Measurements from ENCODE around the gene VEPH1. TPM values are rescaled to one million over a fixed set of nuclear protein-coding genes. Genes with fewer than 3 reads are reported as not detected.

VEPH1 gene
- total RNA-seq, 1 experiment from 2014 or later, result 42.3 TPM

DNA sequence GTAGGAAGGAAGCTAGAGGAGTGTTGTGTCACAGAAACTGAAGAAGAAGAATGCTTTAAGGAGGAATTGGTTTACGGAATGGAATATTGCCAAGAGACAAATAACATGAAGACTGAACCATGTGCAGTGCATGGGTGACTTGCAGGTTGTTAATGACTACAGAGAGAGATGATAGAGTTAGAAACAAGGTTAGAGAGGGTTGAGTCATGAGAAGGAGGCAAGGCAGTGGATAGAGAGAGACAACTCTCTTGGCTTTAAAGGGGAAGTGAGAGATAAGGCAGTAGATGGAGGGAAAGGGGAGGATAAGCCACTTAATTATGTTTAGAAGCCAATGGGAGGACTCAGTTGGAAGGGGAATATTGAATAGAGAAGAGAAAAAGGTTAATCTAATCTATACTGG lies 224.0 kb downstream of the VEPH1 start:
- in situ Hi-C loops (cut with HindIII; ENCODE audit: low pct_unique_long_range_greater_than_20kb, low sequenced_read_pairs), result no loop called here
- no peak for DNase-seq (ENCODE audit: low read depth, low spot score)

DNA sequence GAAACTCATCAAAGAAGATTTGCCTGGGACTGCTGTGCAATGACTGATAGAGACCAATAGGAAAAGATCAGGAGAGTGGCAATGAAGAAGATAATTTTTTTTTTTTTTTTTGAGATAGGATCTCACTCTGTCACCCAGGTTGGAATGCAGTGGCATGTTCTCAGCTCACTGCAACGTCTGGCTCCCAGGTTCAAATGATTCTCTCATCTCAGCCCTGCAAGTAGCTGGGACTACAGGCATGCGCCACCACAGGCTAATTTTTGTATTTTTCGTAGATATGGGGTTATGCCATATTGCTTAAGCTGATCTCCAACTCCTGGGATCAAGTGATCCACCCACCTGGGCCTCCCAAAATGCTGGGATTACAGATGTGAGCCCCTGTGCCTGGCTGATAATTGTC lies 226.4 kb downstream of the VEPH1 start:
- in situ Hi-C loops (cut with HindIII; ENCODE audit: low pct_unique_long_range_greater_than_20kb, low sequenced_read_pairs), result no loop called here

DNA sequence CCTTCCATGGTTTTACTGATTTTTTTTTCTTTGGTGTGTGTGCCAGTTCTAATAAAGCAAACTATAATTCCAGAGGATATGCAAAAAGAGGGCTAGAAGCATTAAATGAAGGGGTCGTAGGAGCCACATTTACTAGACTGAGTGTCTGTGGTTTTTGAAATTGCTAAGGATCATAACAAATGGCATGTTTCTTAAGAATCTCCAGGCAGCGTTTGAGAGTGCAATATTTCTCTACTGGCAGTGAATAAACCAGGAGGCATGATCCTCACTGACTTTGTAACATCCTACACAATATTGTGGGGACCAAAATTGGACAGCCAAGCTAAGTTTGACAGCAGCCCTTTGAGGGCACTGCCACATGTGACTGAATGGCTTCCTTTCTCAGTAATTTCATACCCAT lies 227.4 kb downstream of the VEPH1 start:
- in situ Hi-C loops (cut with HindIII; ENCODE audit: low pct_unique_long_range_greater_than_20kb, low sequenced_read_pairs), result no loop called here
- no peak for DNase-seq (ENCODE audit: low read depth, low spot score)

More for the DNA sequence above, 226.4 kb downstream of the VEPH1 start:
- DNase-seq (ENCODE audit: low read depth, low spot score), result no peak

DNA sequence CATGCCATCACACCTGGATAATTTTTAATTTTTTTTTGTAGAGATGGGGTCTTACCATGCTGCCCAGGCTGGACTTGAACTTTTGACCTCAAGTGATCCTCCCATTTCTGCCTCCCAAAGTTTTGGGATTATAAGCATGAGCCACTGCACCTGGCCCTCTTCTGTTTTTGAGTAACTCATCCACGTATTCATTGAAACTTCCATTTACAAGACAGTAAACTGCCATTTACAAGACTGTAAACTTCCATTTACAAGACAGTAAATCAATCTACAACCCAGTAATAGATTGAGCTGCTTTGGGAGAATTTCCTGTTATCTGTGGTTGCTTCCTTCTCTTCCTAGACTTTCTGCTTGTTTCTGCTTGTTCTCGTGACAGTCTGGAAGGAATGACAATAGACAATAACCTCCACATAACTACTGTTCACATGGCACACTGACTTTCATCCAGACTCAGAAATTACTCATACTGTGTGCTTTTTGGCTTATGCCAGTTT lies 228.5 kb downstream of the VEPH1 start:
- in situ Hi-C loops (cut with HindIII; ENCODE audit: low pct_unique_long_range_greater_than_20kb, low sequenced_read_pairs), result no loop called here
- peak; percentile 92 for DNase-seq (ENCODE audit: low read depth, low spot score)

DNA sequence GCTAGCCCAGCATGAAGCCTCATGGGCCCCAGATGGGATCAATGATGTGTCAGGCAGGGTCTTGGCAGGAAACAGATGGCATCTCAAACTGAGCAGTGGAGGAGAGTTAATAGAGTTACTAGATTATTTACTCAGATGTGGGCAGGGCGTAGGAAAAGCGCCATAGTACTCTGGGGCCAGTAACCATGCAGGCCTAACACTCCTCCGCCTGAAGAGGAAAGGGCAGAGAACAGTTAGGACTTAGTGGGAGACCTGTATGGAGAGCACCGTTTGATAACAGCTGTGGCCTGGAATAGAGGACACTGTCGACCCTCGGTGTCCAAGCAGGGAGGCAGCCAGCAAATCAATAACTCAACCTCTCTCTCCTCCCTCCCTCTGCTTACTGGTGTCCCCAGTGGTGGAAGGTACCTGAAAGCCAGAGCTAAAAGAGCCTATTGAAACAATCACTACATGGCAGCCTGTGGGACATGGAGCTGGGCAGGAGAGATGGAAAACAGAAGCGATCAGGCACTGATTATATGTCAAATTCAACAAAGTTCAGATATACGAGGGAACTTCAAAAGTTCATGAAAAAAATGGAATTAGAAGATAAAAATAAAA lies 231.8 kb downstream of the VEPH1 start:
- in situ Hi-C loops (cut with HindIII; ENCODE audit: low pct_unique_long_range_greater_than_20kb, low sequenced_read_pairs), result no loop called here

DNA sequence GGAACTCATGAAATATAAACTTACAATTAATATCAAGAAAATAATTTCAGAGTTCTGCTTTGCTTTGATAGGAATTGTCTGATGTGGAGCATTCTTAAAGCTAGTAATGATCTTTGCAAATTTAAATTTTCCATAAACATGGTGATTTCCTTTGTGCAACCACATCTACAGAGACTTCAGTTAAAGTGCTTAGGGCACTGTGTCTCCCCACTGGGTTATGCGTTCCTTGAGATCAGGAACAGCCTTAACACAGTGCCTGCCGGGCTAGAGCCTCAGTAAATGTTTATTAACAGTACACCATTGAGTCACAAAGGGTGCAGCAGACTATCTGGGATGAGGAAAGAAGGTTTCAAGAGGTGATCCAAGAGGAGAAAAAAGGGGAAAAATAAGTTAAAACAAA lies 235.2 kb downstream of the VEPH1 start:
- no peak for DNase-seq (ENCODE audit: low read depth, low spot score)
- in situ Hi-C loops (cut with HindIII; ENCODE audit: low pct_unique_long_range_greater_than_20kb, low sequenced_read_pairs), result no loop called here

More for the DNA sequence above, 231.8 kb downstream of the VEPH1 start:
- DNase-seq (ENCODE audit: low read depth, low spot score), result no peak

DNA sequence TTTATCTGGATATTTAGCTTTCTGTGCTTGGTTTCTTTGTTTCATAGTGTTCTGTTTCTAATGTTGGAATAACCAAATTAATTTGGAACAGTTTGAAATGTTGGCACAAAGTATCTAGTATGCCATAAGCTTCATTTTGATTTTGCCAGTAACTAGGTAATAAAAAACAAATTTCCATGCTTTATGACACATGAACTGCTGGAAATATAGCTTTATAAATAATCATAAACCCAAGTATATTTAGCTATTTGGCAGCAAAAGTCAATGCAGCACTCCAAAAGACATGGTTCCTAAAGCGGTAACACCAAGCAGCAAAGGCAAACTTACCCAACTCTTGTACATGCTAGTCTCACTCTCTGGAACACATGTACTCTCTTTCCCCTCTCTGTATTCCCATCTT lies 237.3 kb downstream of the VEPH1 start:
- in situ Hi-C loops (cut with HindIII; ENCODE audit: low pct_unique_long_range_greater_than_20kb, low sequenced_read_pairs), result no loop called here
- no peak for DNase-seq (ENCODE audit: low read depth, low spot score)

DNA sequence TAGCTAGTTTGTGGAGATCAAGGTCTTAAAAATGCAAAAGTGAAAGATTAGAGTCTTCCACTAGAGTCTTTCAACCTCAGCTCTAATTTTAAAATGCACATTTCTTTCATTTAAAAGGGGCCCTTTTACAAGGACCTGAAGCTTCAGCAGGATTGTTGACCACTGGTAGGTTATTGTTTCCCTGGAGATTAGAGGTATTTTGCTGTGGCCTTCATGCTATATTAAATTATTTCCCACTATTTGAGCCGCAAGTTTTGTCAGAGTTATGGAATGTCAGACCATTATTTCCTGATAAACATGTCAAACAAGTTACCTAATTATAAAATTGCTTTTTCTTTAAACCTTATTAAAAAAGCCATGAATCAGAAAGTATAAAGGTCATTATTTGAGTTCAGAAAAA lies 240.2 kb downstream of the VEPH1 start:
- DNase-seq (ENCODE audit: low read depth, low spot score), result no peak
- in situ Hi-C loops (cut with HindIII; ENCODE audit: low pct_unique_long_range_greater_than_20kb, low sequenced_read_pairs), result no loop called here

DNA sequence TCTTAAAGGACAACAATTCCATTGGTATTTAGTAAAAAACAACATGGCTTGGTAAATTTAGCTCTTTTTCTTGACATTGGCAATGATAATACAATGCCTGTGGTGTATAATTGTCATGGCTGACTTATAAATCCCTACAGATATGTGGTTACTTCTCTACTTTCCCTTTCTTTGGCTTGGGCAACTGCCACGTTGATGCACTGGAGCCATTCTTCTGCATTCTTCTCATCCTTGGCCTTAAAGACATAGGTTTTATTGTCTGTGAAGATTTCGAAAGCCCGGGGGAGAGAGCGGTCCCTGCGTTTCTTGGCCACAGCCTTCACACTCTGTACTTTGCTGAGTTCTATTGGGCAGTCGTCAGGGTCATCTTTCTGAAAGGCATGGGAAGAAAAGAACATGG lies 242.2 kb downstream of the VEPH1 start:
- DNase-seq (ENCODE audit: low read depth, low spot score), result peak; percentile 78
- in situ Hi-C loops (cut with HindIII; ENCODE audit: low pct_unique_long_range_greater_than_20kb, low sequenced_read_pairs), result no loop called here

DNA sequence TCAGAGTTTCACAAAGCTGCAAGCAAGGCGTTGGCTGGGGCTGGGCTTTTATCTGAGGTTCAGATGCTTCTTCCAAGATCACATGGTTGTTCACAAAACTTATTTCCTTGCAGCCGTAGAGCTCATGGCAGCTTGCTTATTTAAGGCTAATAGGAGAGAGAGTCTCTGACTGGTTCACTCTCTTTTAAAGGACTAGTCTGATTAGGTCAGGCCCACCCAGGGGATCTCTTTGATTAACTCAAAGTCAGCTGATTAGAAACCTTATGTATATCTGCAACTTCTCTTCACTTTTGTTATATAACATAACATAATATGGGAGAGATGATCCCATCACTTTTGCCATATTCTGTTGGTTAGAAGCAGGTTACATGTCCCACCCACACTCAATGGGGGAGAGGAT lies 243.4 kb downstream of the VEPH1 start:
- in situ Hi-C loops (cut with HindIII; ENCODE audit: low pct_unique_long_range_greater_than_20kb, low sequenced_read_pairs), result no loop called here
- DNase-seq (ENCODE audit: low read depth, low spot score), result no peak

DNA sequence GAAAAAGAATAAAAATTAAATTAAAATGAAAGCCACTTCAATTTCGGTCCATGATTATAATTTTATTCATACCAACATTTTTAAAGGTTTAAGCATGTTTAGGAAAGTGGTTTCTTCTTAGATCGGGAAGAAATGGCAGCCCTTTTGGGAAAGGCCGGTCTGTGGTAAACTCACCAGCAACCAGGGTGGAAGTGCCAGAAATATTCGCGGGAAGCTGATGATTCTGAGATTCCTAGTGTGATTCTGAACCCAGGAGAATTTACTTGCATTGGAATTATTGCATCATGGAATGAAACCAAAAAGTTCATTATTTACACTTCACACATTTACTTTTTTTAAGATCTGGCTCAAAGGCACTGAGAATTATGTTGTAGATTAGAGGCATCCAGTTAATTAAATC lies 246.1 kb downstream of the VEPH1 start:
- in situ Hi-C loops (cut with HindIII; ENCODE audit: low pct_unique_long_range_greater_than_20kb, low sequenced_read_pairs), result no loop called here
- no peak for DNase-seq (ENCODE audit: low read depth, low spot score)

DNA sequence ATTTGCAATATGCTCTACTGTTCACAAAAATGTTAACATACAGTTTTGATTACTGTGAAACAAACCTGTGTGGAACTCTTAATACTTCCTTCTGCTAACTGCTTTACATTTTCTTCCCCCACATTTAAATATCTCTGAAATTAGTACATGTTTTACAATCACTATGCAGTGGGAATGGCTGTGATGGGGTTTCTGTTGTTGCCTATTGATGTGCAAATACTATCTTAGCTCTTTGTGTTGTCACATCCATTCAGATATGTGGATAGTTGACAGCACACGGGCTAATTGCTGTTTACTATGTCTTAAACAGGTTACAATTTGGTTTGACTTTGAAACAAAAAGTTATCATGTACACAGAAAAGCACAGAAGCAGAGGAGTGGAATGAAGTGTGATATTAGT lies 247.4 kb downstream of the VEPH1 start:
- in situ Hi-C loops (cut with HindIII; ENCODE audit: low pct_unique_long_range_greater_than_20kb, low sequenced_read_pairs), result no loop called here
- no peak for DNase-seq (ENCODE audit: low read depth, low spot score)

DNA sequence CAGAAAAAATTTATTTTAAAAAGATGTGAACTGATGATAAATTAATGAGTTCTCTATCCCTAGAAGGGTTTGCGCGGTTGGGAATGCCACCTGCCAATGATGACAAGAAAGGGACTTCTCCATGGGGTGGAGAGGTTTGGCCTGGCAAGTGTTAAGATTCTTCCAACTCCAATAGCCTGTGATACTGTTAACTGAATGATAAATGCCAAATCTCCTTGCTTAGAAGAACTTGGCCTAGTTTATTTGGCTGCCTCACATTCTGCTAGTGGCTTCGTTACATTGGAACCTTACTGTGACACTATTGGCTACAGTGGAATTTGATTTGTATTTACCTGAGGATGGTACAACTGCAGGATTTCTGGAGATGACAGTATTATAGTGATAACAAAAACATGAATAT lies 251.5 kb downstream of the VEPH1 start:
- in situ Hi-C loops (cut with HindIII; ENCODE audit: low pct_unique_long_range_greater_than_20kb, low sequenced_read_pairs), result no loop called here

DNA sequence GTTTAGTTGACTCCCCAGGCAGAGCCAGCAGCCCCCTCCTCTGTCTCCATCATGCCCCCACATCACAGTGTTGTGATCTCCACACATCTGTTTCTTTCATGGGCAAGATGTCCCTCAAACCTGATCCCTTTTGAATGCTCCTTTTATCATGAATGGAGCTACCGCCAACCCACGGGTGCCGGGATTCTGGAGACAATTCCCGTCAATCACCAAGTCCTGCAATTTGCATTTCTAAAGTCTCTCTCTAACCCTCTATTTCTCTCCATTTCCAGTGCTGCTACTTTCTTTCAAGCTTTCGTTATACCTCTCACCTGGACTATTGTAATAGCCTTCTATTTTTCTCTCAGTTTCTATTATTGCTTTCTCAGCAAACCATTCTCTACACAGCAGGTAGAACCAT lies 253.6 kb downstream of the VEPH1 start:
- DNase-seq (ENCODE audit: low read depth, low spot score), result no peak
- in situ Hi-C loops (cut with HindIII; ENCODE audit: low pct_unique_long_range_greater_than_20kb, low sequenced_read_pairs), result no loop called here

More for the DNA sequence above, 251.5 kb downstream of the VEPH1 start:
- DNase-seq (ENCODE audit: low read depth, low spot score), result no peak

DNA sequence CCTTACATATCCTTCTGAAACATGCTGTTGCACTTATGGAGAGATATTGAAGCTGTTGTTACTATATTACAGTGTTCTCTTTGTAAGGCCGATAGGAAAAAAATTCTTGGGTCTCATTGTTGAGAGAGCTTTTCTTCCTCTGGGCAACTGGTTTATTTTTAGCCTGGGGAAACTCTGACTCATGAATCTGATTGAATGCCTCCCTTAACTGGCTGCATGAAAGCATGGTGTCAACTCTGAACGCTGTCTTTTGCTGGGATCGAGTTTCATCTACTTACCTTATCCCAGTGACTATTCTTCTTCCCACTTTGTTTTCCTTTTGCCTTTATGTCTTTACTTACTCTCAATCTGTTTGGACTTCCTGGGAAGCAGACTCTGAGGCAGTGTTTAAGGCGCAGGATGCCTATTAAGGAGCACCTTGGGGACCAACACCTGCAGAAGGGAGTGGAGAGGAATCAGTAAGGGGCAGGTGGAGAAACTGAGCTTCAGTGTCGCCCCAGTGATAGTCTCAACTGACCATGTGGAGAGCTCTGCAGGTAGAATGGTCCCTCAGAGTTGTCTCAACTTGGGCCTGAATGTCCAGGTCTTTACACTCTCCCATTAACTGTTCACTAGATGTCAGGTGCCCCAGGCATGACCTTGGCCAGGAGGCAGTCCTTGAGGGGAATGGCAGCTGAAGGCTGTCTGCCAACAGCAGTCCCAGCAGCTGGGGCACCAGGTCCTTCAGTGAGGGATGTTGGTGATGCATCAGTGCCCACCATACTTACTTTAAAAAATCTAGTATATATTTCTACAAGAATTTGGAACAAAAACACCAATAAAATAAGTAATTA lies 254.4 kb downstream of the VEPH1 start:
- peak; percentile 97 for DNase-seq (ENCODE audit: low read depth, low spot score)
- in situ Hi-C loops (cut with HindIII; ENCODE audit: low pct_unique_long_range_greater_than_20kb, low sequenced_read_pairs), result no loop called here

DNA sequence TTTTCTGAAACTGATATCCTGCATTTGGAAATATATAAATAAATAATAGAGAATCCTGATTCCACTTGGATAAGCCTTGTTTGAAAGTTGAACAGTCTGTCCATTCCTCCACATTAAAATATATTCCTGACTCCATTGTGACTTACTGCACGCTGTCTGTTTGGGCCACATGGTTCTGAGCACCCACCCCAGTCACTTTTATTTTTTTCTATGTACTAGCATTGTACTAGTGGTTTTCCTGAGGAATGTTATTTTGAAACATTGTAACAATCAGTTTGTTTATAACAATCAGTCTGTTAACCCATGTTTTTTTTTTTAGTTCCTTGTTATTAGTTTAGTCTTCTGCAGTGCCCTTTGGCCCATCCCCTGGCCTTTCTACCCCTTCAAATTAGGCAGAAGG lies 255.8 kb downstream of the VEPH1 start:
- in situ Hi-C loops (cut with HindIII; ENCODE audit: low pct_unique_long_range_greater_than_20kb, low sequenced_read_pairs), result no loop called here
- DNase-seq (ENCODE audit: low read depth, low spot score), result no peak

DNA sequence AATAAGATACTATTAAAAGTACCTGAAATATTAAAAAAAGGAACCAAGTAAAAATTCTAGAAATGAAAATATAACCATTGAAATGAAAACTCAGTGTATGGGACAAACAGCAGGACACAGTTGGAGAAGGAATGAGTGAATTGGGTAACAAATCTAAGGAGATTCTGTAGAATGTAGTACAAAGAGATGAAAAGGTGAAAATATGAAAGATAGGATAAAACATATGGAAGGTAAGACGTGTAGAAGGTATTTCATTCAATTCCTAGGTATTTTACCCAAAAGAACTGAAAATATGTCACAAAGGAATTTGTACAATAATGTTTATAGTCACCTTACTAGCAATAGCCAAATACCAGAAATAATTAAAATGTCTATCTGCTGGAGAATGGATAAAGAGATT lies 260.4 kb downstream of the VEPH1 start:
- in situ Hi-C loops (cut with HindIII; ENCODE audit: low pct_unique_long_range_greater_than_20kb, low sequenced_read_pairs), result no loop called here

DNA sequence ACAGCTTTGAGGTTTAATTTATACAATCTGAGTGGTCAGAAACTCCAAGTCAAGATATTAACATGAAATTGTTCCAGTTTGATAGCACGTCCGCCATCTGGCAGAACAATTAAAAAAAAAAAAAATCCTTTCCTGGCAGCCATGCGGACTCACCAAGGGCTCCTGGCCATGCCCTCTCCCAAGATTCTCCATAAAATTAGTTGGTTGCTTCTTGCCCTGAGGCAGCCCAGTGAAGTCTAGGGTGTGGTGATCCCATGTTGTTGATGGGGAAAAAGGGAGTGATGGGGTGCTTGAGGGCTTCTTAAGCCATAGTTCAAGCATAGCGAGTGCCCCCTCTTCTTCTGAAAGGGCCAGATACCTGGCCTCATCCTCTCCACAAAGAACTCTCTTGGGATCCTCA lies 261.6 kb downstream of the VEPH1 start:
- in situ Hi-C loops (cut with HindIII; ENCODE audit: low pct_unique_long_range_greater_than_20kb, low sequenced_read_pairs), result no loop called here
- no peak for DNase-seq (ENCODE audit: low read depth, low spot score)

More for the DNA sequence above, 260.4 kb downstream of the VEPH1 start:
- no peak for DNase-seq (ENCODE audit: low read depth, low spot score)

DNA sequence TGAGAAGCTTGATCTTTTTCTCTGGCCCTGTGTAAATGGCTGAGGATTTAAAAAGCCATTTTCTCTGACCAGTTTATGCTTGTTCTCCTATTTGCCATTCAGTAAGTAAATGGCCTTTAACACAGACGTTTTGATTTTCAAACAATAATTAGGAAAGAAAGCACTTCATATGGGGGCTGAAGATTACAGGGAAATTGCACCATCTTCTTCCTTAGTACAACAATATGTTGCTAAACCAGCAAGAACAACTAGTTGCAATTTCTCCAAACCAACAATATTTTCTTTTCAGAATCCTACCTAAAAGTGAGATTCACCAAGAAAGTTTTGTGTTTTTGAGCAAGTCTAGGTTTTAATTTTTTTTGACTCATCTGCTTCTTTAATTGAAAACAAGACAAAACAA lies 262.8 kb downstream of the VEPH1 start:
- DNase-seq (ENCODE audit: low read depth, low spot score), result no peak
- in situ Hi-C loops (cut with HindIII; ENCODE audit: low pct_unique_long_range_greater_than_20kb, low sequenced_read_pairs), result no loop called here

Measured in SK-MEL-5 (cell line).